Upper lobe of right lung (tissue), 1 donor: ENCODE results near the gene E2F4. TPM values are rescaled to one million over a fixed set of nuclear protein-coding genes. Genes with fewer than 3 reads are reported as not detected.

Experiments
- ATAC-seq: fragments of 200-7000 bp; cut with Tn5 transposase; one replicate; pipeline ENCODE4 v1.9.1; 2020; ENCODE audit warnings: mild to moderate bottlenecking, moderate library complexity
- DNase-seq: peaks from one replicate; pipeline ENCODE4 v3.0.0-alpha.2; 2020
- H3K27ac ChIP-seq: fragments of 200-600 bp; one replicate; pipeline ENCODE4 v1.8.0; 2022
- H3K27me3 ChIP-seq: fragments of 200-600 bp; one replicate; pipeline ENCODE4 v1.8.0; 2022; ENCODE audit warnings: mild to moderate bottlenecking
- H3K36me3 ChIP-seq: fragments of 200-600 bp; one replicate; pipeline ENCODE4 v1.8.0; 2022
- H3K4me1 ChIP-seq: fragments of 200-600 bp; one replicate; pipeline ENCODE4 v1.8.0; 2022
- H3K4me3 ChIP-seq: fragments of 200-600 bp; one replicate; pipeline ENCODE4 v1.8.0; 2022; ENCODE audit warnings: mild to moderate bottlenecking
- H3K9me3 ChIP-seq: fragments of 200-600 bp; one replicate; pipeline ENCODE4 v1.8.0; 2022
- intact Hi-C: fragments of 100-400 bp; cut with DNase I; formaldehyde crosslinking; loops from one replicate; pipeline ENCODE4 v1.11.0; 2022
- total RNA-seq: library from RNA; stranded (reverse); fragmentation: NEBNext Ultra II Directional; extraction: Animal tissue kit (Norgen Biotek cat#: 25700); gene quantifications from one replicate; pipeline ENCODE4 v1.2.1, GENCODE V29; 2021
- TF ChIP-seq, protein P1 (sequence below): fragments of 200-600 bp; IDR thresholded peaks from one replicate; pipeline ENCODE4 v1.8.0; 2022; ENCODE audit warnings: antibody characterized with exemption
- donor health status: DM: no; HTN: yes; CAD: no; lungs with severe emphysema.

Gene E2F4
- total RNA-seq, 1 donor from 2014 or later = 68.2 TPM

GRCh38 chr16:67169011-67169451, 22.9 kb upstream of the E2F4 start:
- intact Hi-C loops = no loop called here
- TF ChIP-seq, protein P1, sequence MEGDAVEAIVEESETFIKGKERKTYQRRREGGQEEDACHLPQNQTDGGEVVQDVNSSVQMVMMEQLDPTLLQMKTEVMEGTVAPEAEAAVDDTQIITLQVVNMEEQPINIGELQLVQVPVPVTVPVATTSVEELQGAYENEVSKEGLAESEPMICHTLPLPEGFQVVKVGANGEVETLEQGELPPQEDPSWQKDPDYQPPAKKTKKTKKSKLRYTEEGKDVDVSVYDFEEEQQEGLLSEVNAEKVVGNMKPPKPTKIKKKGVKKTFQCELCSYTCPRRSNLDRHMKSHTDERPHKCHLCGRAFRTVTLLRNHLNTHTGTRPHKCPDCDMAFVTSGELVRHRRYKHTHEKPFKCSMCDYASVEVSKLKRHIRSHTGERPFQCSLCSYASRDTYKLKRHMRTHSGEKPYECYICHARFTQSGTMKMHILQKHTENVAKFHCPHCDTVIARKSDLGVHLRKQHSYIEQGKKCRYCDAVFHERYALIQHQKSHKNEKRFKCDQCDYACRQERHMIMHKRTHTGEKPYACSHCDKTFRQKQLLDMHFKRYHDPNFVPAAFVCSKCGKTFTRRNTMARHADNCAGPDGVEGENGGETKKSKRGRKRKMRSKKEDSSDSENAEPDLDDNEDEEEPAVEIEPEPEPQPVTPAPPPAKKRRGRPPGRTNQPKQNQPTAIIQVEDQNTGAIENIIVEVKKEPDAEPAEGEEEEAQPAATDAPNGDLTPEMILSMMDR = no peak
- peaks cover 56% of the 10 kb centered on the region for H3K4me1 ChIP-seq

DNA sequence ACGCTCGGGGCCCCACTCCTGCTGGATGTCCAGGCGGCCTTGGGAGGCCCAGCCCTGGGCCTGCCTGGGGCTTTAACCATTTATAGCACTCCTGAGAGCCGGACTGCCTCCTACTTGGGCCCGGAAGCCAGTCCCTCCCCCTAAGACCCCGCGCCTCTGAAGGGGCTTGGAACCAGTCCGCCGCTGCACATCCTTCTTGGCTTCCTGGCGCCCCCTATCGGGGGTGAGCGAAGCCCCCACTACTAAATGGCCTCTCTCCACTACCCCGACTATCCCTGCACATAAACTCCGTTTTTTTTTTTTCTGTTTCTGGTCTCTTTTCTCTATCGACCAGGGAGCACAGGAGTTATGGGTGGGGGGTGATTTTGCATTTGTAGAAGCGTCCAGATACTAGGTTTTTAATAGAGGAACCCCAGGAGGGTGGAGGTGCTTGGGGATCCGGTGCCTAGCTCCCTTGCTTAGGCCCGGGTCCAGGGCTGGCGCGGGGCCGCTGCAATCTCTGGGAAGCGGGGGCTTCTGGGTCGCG, 22.2 kb upstream of the E2F4 start:
- Histone ChIP-seq H3K27me3 (peaks cover 5% of the 10 kb centered on the region), H3K27ac (peak overlapping the region; percentile 93), H3K9me3 (no peaks in the 10 kb centered on the region), H3K36me3 (no peaks in the 10 kb centered on the region), H3K4me1 (peaks cover 56% of the 10 kb centered on the region), H3K4me3 (peak overlapping the region; percentile 57)
- intact Hi-C loops = no loop called here
- TF ChIP-seq, protein P1 = peak; percentile 62
- ATAC-seq = no peak
- DNase-seq = no peak

More at GRCh38 chr16:67169011-67169451, 22.9 kb upstream of the E2F4 start:
- H3K36me3 ChIP-seq = no peaks in the 10 kb centered on the region
- no peak overlapping the region for H3K4me3 ChIP-seq
- ATAC-seq (no peak), DNase-seq (no peak)
- no peak overlapping the region for H3K27ac ChIP-seq
- no peaks in the 10 kb centered on the region for H3K9me3 ChIP-seq
- peaks cover 7% of the 10 kb centered on the region for H3K27me3 ChIP-seq

DNA sequence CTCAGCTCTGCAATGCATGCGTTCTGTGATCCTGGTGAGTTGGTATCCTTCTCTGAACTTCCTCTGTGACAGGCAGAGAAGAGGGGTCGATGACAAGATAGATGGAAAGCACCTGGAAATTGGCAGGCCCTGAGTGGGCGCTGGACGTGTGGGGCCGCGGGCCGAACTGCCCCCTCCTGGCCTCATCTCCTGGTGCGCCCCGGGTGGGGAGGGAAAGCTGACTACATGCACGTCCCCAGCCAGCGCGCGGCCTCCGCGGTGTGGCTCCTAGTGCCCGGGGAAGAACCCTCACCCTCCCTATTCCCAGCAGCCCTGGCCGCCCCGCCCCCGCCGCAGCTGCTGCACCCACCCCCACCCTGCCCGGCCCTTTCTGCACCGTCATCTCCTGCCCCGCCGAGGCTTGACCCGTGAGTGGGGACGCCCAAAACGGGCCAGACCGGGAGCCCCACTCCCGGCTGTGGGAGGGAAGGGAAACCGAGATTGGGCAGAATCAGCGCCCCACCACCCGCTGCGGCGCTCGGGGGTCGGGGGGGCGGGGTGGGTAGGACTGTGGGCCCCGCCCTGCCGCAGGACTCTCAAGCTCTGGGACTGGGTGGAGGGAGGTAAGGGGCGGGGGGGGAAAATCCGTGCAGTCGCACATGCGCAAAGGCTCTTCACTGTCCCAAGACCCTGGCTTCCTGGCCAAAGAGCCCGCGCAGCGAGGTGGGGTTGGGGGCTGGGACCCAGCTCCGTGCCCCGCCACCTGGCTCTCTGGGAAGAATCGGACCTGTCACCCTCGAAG, 21.6 kb upstream of the E2F4 start, which contains the start of gene NOL3:
Gene NOL3 (plus strand): TSS at position 371 of the 781 bp plus-strand sequence.
- DNase-seq = peak; percentile 94
- no peaks in the 10 kb centered on the region for H3K36me3 ChIP-seq
- peak; percentile 70 for ATAC-seq
- peak within 1 kb of the TSS; percentile 93 for H3K27ac ChIP-seq
- H3K4me3 ChIP-seq = peak within 1 kb of the TSS; percentile 57
- no peaks in the 10 kb centered on the region for H3K27me3 ChIP-seq
- no peaks in the 10 kb centered on the region for H3K9me3 ChIP-seq
- intact Hi-C loops = no loop called here
- TF ChIP-seq, protein P1 = no peak
- H3K4me1 ChIP-seq = peaks cover 56% of the 10 kb centered on the region

DNA sequence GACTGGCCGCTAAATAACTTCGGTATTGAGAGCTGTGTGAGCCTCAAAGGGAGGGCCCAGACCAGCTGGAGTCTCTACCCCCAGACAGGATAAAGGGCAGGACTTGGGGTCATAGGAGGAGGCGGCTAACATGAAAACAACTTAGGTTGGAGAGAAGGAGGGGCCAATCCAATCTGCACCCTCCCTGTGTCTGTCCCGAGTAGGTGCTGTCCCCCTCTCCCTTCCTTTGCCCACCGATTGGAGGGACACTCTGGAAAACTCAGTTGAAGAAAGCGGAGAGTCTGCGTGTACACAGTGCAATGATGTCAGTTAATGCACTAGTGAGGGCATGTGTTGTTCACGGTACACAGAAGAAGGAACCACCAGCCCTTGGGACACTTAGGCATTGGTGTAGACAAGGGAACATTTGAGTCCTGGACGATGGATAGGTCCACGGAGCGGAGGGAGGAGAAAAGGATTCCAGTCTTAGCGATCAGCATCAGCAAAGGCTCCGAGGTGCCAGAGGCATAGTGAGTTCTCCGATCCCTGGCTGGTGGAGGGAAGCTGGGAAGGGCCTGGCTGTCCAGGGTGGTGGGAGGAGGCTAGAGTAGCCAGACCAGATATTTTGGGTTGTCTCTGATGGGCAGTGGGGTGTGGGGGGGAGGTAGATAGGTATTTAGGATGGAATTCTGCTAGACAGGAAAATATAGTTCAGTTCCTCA, 20.9 kb upstream of the E2F4 start:
- intact Hi-C loops = no loop called here
- no peaks in the 10 kb centered on the region for H3K9me3 ChIP-seq
- TF ChIP-seq, protein P1 = no peak
- ATAC-seq = peak; percentile 4
- H3K27ac ChIP-seq = peak overlapping the region; percentile 93
- peaks cover 52% of the 10 kb centered on the region for H3K4me1 ChIP-seq
- DNase-seq = no peak
- H3K4me3 ChIP-seq = peak overlapping the region; percentile 57
- no peaks in the 10 kb centered on the region for H3K27me3 ChIP-seq
- H3K36me3 ChIP-seq = no peaks in the 10 kb centered on the region

GRCh38 chr16:67173323-67173722, 18.6 kb upstream of the E2F4 start:
- intact Hi-C loops = no loop called here
- no peaks in the 10 kb centered on the region for H3K27me3 ChIP-seq
- no peaks in the 10 kb centered on the region for H3K36me3 ChIP-seq
- TF ChIP-seq, protein P1 = no peak
- H3K4me1 ChIP-seq = peaks cover 62% of the 10 kb centered on the region
- H3K27ac ChIP-seq = peak overlapping the region; percentile 83
- ATAC-seq (no peak), DNase-seq (no peak)
- no peaks in the 10 kb centered on the region for H3K9me3 ChIP-seq
- peak overlapping the region; percentile 53 for H3K4me3 ChIP-seq
